ENCODE data around the gene CNTNAP2.

The CNTNAP2 gene

GRCh38 chr7:148211740-148212151, 2095.1 kb downstream of the CNTNAP2 start:
- Histone ChIP-seq H3K27me3 (ENCODE audit: insufficient read depth, low read length, poor library complexity) (peaks cover 10% of the 10 kb centered on the region), H3K9ac (ENCODE audit: low read depth, low read length) (no peak overlapping the region), H2AFZ (ENCODE audit: low read depth, low read length) (no peak overlapping the region), H4K20me1 (ENCODE audit: insufficient read depth, low read length) (no peaks in the 10 kb centered on the region), H3K36me3 (ENCODE audit: insufficient read depth, low read length) (no peaks in the 10 kb centered on the region), H3K9me3 (ENCODE audit: insufficient read depth, low read length, severe bottlenecking) (no peaks in the 10 kb centered on the region), H3K27ac (ENCODE audit: low read length) (no peak overlapping the region), H3K4me1 (ENCODE audit: insufficient read depth, low read length) (no peaks in the 10 kb centered on the region), H3K79me2 (ENCODE audit: insufficient read depth, low read length) (no peaks in the 10 kb centered on the region), H3K4me3 (ENCODE audit: low read depth in 1 of 2, low read length in 2 of 2) (no peak overlapping the region), H3K4me2 (ENCODE audit: insufficient read depth, low read length) (no peak overlapping the region)
- no peak for DNase-seq
- no peak for ATAC-seq (ENCODE audit: insufficient read depth, low read depth)
- TF ChIP-seq, protein P1, sequence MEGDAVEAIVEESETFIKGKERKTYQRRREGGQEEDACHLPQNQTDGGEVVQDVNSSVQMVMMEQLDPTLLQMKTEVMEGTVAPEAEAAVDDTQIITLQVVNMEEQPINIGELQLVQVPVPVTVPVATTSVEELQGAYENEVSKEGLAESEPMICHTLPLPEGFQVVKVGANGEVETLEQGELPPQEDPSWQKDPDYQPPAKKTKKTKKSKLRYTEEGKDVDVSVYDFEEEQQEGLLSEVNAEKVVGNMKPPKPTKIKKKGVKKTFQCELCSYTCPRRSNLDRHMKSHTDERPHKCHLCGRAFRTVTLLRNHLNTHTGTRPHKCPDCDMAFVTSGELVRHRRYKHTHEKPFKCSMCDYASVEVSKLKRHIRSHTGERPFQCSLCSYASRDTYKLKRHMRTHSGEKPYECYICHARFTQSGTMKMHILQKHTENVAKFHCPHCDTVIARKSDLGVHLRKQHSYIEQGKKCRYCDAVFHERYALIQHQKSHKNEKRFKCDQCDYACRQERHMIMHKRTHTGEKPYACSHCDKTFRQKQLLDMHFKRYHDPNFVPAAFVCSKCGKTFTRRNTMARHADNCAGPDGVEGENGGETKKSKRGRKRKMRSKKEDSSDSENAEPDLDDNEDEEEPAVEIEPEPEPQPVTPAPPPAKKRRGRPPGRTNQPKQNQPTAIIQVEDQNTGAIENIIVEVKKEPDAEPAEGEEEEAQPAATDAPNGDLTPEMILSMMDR (IDR thresholded peaks at IDR 0.05; ENCODE audit: borderline replicate concordance, extremely low read depth, low read length, poor library complexity, severe bottlenecking) = no peak
- TF ChIP-seq EZH2 (IDR thresholded peaks at IDR 0.05; ENCODE audit: borderline replicate concordance, low read depth, low read length, severe bottlenecking) = no peak

DNA sequence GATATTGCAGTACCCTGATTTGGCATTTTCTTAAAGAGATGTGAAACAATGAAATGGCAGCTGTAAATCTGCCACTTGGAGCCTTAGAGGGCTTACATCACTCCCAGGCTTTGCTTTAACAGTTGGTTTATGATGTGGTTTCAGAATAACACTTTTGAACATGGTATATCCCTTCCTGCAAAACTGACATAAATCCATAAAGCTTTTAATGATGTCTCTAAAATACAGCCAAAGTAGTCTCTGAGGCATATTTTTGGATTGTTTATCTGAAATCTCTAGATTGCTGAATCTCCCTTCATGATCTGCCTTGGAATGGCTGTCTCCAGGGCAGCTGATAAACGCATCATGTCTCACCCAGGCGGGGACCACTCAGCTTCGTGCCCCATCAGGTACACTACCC, 2096.1 kb downstream of the CNTNAP2 start:
- Histone ChIP-seq H3K79me2 (ENCODE audit: insufficient read depth, low read length) (no peaks in the 10 kb centered on the region), H3K4me1 (ENCODE audit: insufficient read depth, low read length) (no peaks in the 10 kb centered on the region), H3K9ac (ENCODE audit: low read depth, low read length) (no peak overlapping the region), H3K27ac (ENCODE audit: low read length) (no peak overlapping the region), H3K4me3 (ENCODE audit: low read depth in 1 of 2, low read length in 2 of 2) (no peak overlapping the region), H3K36me3 (ENCODE audit: insufficient read depth, low read length) (no peaks in the 10 kb centered on the region), H4K20me1 (ENCODE audit: insufficient read depth, low read length) (no peaks in the 10 kb centered on the region), H2AFZ (ENCODE audit: low read depth, low read length) (no peak overlapping the region), H3K4me2 (ENCODE audit: insufficient read depth, low read length) (no peak overlapping the region), H3K27me3 (ENCODE audit: insufficient read depth, low read length, poor library complexity) (peaks cover 10% of the 10 kb centered on the region), H3K9me3 (ENCODE audit: insufficient read depth, low read length, severe bottlenecking) (no peaks in the 10 kb centered on the region)
- DNase-seq (no peak), ATAC-seq (ENCODE audit: insufficient read depth, low read depth) (no peak)
- no peak for TF ChIP-seq EZH2 (IDR thresholded peaks at IDR 0.05; ENCODE audit: borderline replicate concordance, low read depth, low read length, severe bottlenecking)
- TF ChIP-seq, protein P1 (IDR thresholded peaks at IDR 0.05; ENCODE audit: borderline replicate concordance, extremely low read depth, low read length, poor library complexity, severe bottlenecking) = no peak

DNA sequence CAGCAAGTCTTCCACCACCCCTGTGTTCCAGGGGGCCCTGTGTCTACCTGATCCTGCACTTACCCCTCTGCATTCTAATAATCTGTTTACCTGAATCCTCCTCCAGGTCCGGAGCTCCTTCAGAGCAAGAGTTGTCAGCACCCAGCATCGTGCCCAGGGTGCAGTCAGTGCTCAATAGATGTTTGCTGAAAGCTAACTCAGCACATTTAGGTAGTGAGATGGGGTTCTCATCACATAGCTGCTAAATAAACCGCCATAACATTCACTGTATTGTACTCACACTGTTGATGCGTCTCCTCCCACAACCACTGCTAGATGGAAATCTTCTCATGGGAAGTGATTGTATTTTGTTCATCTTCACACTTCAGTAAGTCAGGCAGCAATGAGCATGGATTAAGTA, 2097.5 kb downstream of the CNTNAP2 start:
- no peak for DNase-seq
- TF ChIP-seq, protein P1 (IDR thresholded peaks at IDR 0.05; ENCODE audit: borderline replicate concordance, extremely low read depth, low read length, poor library complexity, severe bottlenecking) = no peak
- no peak for TF ChIP-seq EZH2 (IDR thresholded peaks at IDR 0.05; ENCODE audit: borderline replicate concordance, low read depth, low read length, severe bottlenecking)
- ATAC-seq (ENCODE audit: insufficient read depth, low read depth) = no peak
- H3K4me3 ChIP-seq (ENCODE audit: low read depth in 1 of 2, low read length in 2 of 2) = no peak overlapping the region
- no peak overlapping the region for H2AFZ ChIP-seq (ENCODE audit: low read depth, low read length)
- no peaks in the 10 kb centered on the region for H3K36me3 ChIP-seq (ENCODE audit: insufficient read depth, low read length)
- no peaks in the 10 kb centered on the region for H3K4me1 ChIP-seq (ENCODE audit: insufficient read depth, low read length)
- no peak overlapping the region for H3K4me2 ChIP-seq (ENCODE audit: insufficient read depth, low read length)
- H3K27ac ChIP-seq (ENCODE audit: low read length) = no peak overlapping the region
- no peak overlapping the region for H3K9ac ChIP-seq (ENCODE audit: low read depth, low read length)
- no peaks in the 10 kb centered on the region for H4K20me1 ChIP-seq (ENCODE audit: insufficient read depth, low read length)
- H3K27me3 ChIP-seq (ENCODE audit: insufficient read depth, low read length, poor library complexity) = peaks cover 4% of the 10 kb centered on the region
- no peaks in the 10 kb centered on the region for H3K9me3 ChIP-seq (ENCODE audit: insufficient read depth, low read length, severe bottlenecking)
- H3K79me2 ChIP-seq (ENCODE audit: insufficient read depth, low read length) = no peaks in the 10 kb centered on the region

DNA sequence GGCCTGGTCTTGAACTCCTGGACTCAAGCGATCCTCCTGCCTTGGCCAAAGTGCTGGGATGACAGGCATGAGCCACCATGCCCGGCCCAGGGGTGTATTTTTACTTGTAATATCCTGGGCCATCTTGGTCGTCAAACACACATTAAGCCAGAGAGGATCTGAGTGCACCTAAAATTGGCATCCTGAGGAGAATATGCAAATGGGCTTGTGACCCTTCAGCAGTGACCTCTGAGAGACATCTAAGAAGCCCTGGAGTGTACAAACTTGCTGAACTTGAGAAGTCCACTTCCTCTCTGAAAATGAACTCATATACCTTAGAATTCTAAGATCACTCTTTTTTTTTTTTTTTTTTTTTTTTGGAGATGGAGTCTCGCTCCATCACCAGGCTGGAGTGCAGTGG, 2102.0 kb downstream of the CNTNAP2 start:
- peaks cover 2% of the 10 kb centered on the region for H3K27me3 ChIP-seq (ENCODE audit: insufficient read depth, low read length, poor library complexity)
- ATAC-seq (ENCODE audit: insufficient read depth, low read depth) = no peak
- TF ChIP-seq EZH2 (IDR thresholded peaks at IDR 0.05; ENCODE audit: borderline replicate concordance, low read depth, low read length, severe bottlenecking) = no peak
- TF ChIP-seq, protein P1 (IDR thresholded peaks at IDR 0.05; ENCODE audit: borderline replicate concordance, extremely low read depth, low read length, poor library complexity, severe bottlenecking) = no peak

More for the DNA sequence above, 2102.0 kb downstream of the CNTNAP2 start:
- Histone ChIP-seq H3K9me3 (ENCODE audit: insufficient read depth, low read length, severe bottlenecking) (no peaks in the 10 kb centered on the region), H3K4me3 (ENCODE audit: low read depth in 1 of 2, low read length in 2 of 2) (no peak overlapping the region), H3K4me1 (ENCODE audit: insufficient read depth, low read length) (no peaks in the 10 kb centered on the region), H3K79me2 (ENCODE audit: insufficient read depth, low read length) (no peaks in the 10 kb centered on the region), H3K27ac (ENCODE audit: low read length) (no peak overlapping the region), H3K9ac (ENCODE audit: low read depth, low read length) (no peak overlapping the region), H4K20me1 (ENCODE audit: insufficient read depth, low read length) (no peaks in the 10 kb centered on the region), H3K36me3 (ENCODE audit: insufficient read depth, low read length) (no peaks in the 10 kb centered on the region), H3K4me2 (ENCODE audit: insufficient read depth, low read length) (no peak overlapping the region), H2AFZ (ENCODE audit: low read depth, low read length) (no peak overlapping the region)
- no peak for DNase-seq
